ENCODE data around the gene ELK4. TPM values are rescaled to one million over a fixed set of nuclear protein-coding genes. Genes with fewer than 3 reads are reported as not detected.

Gene ELK4, protein sequence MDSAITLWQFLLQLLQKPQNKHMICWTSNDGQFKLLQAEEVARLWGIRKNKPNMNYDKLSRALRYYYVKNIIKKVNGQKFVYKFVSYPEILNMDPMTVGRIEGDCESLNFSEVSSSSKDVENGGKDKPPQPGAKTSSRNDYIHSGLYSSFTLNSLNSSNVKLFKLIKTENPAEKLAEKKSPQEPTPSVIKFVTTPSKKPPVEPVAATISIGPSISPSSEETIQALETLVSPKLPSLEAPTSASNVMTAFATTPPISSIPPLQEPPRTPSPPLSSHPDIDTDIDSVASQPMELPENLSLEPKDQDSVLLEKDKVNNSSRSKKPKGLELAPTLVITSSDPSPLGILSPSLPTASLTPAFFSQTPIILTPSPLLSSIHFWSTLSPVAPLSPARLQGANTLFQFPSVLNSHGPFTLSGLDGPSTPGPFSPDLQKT
- 12.1 TPM for polyA plus RNA-seq (2013, experiment 1 of 2; ENCODE audit: insufficient read length)
- polyA plus RNA-seq (2013, experiment 2 of 2; ENCODE audit: insufficient read length), result 13.0 TPM

GRCh38 chr1:205631768-205632668 lies at the start of gene ELK4:
TSS of gene ELK4 (minus strand) at chr1:205632011. CDS start at chr1:205623882, 8,129 bp downstream.
- peak; percentile 99 for DNase-seq

DNA sequence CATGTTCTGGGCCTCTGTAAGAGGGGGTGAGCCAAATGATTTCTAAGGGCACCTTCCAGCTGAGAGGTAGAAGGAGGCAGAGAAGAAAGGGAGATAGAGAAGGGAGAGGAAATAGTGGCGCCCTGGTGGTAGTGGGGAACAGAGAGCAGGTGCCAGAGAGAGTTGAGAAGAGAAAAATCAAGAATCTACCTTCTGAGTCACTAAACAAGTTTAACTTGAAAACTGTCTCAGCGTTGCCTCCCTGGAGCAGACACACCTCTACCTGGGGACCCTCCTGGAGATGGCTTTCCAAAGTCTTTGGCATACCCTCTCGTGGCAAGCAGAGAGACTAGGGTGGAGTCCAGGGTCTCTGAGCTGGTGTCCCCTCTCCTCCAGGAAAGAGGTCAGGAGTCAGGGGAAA lies 49.6 kb upstream of the ELK4 start:
- DNase-seq, result no peak

DNA sequence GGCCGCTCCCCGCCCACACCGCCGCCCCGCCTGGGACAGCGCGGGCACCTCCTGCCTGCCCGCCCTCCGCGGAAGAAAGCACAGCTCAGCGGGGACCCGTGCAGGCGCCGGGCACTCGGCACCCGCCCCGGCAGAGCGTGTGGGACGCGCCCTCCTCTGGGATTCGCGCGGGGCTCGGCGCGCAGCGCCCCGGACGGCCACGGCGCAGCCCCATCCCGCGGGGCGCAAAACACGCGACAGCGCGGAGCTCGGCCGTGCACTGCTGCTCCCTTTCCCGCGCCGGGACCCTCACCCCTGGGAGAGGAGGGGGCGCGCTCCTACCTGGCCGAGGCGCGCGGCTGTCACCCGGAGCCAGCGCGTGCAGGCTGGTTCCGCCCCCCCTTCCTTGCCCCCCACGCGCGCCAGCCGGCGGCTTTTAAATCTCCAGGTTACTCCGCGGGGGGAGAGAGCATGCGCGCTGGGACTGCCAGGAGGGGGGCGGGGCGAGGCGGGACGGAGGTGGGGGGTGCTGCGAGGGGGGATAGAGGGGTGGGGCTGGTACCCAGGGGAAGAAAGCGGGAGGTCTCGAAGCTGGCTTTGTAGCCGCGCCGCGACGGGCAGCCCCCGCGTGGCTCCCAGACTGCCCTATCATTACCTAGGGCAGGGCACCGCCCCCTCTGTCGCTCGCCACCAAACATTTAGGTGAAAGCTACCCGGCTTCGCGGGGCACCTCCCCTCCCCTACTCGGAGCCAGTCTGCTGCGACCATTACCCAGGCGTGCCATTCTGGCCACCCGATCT lies 48.5 kb upstream of the ELK4 start, which contains the start of gene SLC45A3:
Gene SLC45A3 (minus strand): TSS at position 437 of the 779 bp plus-strand sequence. CDS start 15,853 bp downstream, outside the sequence.
- DNase-seq, result peak; percentile 27

DNA sequence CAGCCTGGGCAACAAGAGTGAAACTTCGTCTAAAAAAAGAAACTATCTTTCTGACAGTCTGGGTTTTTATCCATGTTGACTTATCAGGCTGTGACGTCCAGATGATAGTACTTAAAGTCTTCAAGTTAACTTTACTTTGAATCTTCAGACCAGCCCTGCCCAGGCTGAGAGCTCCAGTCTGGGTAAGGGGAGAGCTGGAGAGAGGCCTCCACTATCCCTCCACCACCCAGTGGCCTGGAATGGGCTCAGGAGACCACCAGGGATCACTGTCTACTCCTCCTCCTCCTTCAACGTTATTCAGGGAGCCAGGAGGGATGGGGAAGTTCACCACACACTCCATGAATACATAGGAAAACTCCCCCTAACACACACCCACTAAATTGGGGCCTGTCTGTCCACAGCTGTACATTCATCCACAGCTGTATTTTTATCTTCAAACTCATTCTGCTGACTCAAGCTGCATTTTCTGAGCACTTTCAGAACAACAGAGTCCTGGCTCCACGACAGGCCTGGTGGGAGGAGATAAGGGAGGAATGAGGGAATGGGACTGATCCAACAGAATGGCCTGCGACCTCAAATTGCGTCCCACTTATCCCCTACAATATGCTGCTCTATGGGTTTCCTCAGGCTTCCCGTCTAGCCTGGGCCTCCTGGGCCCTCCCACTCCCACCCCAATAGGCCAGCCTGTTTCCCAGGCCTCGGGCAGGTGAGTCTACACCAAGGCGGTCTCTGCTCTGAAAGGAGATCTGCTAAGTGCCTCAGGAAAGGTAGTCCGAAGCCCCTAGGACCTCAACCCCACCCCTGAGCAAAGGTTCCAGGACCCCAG lies 46.7 kb upstream of the ELK4 start:
- no peak for DNase-seq

GRCh38 chr1:205677167-205677566 lies 45.4 kb upstream of the ELK4 start:
- DNase-seq, result no peak

DNA sequence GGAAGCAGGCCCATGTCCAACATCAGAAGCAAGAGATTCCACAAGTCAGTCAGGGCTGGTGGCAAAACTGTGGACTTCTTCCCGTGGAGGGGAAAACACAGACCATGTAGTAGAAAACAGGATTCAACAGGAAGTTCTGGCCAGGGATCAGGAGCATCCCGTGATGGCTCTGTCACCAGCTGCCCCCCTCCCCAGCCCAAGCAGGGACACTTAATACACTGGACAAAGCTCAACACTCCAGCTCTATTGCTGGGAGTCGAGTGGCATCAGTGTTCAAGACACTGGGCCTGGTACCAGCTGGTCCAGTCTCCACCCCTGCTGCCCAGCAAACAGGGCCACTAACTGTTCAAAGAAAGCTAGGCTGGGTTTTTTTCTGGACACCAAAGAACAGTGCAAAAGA lies 44.8 kb upstream of the ELK4 start:
- DNase-seq, result no peak

DNA sequence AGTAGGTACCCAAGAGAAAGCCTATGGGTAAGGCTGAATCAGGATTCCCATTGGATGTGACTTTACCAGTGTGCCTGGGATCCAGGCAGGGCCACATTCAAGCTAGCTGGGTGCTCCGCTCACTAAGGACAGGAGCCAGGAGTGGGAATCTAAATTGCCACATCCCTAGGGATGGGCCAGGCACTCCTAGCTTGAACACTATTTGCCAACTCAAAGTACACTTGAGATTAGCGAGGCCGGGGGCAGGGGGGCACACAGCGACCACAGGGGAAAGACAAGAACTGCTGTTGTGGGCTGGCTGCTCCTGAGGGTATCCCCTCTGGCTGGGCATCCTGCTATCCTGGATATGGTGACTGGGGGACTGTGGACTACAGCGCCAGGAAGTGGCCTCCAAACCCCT lies 44.2 kb upstream of the ELK4 start:
- no peak for DNase-seq

- DNase-seq, result no peak
Measured at GRCh38 chr1:205675247-205675646, 43.4 kb upstream of the ELK4 start.

GRCh38 chr1:205672970-205673369 lies 41.2 kb upstream of the ELK4 start:
- DNase-seq, result no peak

- no peak for DNase-seq
Measured at GRCh38 chr1:205672395-205672889, 40.6 kb upstream of the ELK4 start.

- no peak for DNase-seq
Measured at GRCh38 chr1:205670611-205671430, 39.0 kb upstream of the ELK4 start.

DNA sequence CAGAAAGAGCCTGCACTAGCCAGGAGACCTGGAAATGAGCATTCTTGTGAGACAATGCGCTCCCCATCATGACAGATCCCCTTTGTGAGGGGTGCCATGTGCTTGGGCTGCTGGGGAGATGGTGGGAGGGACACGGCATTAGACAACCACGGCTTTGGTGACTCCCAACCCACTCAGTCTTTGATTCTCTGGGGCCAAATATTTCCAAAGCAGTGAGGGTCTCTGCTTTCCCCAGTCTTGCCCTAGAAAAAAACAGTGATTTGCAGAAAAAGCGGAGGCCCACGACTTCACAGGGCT lies 38.3 kb upstream of the ELK4 start:
- DNase-seq, result no peak

DNA sequence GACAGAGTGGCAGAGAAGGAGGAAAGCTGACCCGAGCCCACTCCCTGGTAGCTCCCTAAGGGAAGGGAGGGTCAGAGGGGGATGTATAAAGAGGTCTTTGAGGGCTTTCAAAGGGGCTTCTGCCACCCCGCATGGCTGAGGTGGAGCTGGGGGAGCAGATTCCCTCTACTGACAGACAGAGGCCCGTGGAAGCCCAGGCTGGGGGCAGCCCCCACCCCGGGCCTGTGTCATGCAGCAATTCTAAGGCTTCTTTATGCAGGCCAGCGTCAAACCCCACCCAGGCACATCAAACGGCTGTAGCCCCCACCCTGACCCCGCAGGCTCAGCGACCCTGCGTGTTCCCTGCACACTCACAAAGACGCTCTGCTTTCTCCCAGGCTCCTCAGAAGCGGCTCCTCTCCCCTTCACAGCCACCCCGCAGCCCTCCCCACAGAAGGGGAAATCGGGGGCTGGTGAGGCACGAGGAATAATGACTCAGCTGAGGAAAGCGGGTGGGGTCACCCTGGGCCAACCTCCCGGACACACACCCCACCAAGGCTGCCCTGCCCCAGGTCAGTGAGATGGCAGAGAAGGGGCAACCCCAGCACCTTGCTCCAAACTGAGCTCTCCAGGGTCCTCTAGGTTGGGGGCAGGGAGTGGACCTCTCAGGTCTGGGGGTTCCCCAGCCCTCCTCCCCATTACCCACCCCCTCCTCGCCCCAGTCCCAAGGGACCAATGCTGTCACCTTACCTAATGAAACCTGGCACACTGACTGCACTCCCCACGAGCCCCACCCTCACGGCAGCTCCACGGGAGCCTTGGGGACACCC lies 37.7 kb upstream of the ELK4 start:
- DNase-seq, result no peak

DNA sequence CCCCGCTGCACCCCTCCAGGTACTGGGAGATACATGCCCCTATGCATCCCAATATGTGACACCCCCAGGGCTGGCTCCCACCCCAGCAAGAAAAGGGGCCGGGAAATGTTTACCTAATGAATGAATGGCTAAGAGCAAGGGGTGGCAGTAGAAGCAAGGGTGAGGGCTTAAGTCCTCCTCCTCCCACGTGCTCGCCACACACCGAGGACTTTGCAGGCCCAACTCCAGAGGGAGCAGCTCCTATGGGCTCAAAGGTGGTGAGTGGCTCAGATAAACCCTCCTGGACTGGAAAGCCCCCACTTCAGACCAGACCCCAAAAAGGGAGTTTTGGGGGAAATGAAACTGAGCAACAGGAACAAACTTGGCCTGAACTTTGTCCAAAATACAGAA lies 37.1 kb upstream of the ELK4 start:
- DNase-seq, result no peak

DNA sequence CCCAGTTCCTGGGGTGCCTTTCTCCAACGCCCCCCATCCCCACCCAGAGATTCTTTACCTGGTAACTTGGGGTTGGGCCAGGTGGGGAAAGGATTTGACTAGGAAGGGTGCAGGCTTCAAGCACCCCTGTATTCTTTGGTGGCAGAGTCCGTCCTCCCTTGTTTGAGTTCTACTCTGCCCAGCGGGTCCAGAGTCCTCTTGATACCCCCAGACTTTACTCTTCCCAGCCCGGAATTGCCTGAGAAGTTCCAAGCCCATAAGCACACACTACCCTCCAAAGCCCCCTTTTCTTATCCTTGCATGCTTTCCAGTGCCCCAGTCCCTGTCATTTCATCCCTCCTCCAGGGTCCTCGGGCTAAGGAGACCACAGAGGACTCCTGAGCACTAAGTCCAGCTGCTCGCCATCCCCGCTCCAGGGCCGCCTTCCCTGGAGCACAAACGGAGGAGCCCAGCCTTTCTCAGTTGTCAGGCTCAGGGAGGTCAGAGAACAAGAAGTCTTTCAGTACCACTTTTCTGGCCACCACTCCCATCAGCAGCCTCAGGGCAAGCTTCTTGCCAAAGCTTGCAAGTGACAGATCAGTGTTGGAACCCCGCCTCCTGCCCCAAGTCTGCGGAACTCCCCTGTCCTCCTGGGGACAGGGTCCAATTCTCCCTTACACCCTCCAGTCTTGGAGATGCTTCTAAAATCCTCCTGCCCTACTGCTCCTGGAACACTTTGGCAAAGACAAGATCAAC lies 36.3 kb upstream of the ELK4 start:
- DNase-seq, result no peak

- DNase-seq, result no peak
Measured at GRCh38 chr1:205666372-205667166, 34.8 kb upstream of the ELK4 start.

- DNase-seq, result no peak
Measured at GRCh38 chr1:205665201-205666045, 33.6 kb upstream of the ELK4 start.

Data from fibroblast of skin of scalp (primary cell).